ENCODE measurements around the gene CMC2. TPM values are rescaled to one million over a fixed set of nuclear protein-coding genes. Genes with fewer than 3 reads are reported as not detected.
A peak's percentile ranks its signal among the peaks of the same experiment; 100 is the strongest.

Gene CMC2
- polyA plus RNA-seq, 3 donors: 65.0 to 70.5 (median 65.1) TPM

GRCh38 chr16:81004646-81005353 is 1.9 kb downstream of the CMC2 start:
- peak; percentile 73 for DNase-seq

- DNase-seq: no peak
Observed at GRCh38 chr16:81003610-81004460, 2.9 kb downstream of the CMC2 start.

DNA sequence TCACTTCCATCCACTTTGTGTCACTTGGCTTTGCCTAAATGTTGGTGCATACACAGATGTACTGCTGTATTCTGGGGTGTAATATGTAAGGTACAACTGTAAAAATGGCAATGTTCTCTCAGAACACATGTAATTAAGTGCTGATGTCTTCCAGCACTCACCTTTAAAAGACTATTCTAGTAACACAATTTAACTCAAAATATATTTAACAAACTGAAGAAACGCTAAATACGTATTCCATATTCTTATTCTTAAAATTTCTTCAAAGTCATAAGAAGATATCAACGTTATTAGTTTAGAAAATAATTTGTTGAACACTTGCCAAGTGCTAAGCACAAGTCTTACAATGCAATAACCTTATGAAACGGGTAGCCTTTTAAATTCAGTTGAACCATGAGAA is 3.6 kb downstream of the CMC2 start:
- DNase-seq: no peak

- DNase-seq: peak; percentile 2
Observed at GRCh38 chr16:81001330-81001729, 5.4 kb downstream of the CMC2 start.

DNA sequence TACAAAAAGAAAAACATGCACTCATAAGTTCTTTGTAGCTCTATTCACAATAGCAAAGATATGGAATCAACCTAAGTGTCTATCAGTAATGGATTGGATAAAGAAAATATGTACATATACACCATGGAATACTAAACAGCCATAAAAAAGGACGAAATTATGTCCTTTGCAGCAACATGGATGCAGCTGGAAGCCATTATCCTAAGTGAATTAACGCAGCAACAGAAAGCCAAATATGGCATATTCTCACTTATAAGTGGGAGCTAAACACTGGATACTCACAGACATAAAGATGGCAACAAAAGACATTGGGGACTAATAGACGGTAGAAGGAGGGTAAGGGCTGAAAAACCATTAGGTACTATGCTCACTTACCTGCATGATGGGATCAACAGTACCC is 5.8 kb downstream of the CMC2 start:
- no peak for DNase-seq

- DNase-seq: no peak
Observed at GRCh38 chr16:80997964-80998620, 8.6 kb downstream of the CMC2 start.

GRCh38 chr16:80997139-80997798 is 9.4 kb downstream of the CMC2 start:
- DNase-seq: no peak

DNA sequence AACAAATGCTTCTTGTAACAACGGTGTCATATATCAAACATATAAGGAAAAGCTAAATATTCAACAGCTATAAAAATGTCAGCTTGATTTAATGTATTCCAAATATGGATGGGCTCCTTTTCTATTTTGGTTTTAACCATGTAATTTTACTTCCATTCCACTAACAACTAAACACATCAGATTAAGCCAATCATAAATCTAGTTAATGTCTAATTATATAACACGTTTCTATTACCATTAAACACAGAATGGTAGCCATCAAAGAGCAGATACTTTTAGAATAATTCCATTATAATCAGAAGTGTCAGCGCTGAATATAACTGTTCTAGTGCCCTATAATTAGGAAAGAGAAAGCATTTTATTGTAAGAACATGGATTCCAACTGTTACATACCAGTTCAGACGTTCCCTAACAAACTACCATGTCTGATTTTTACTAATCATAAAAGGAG is 10.0 kb downstream of the CMC2 start:
- DNase-seq: peak; percentile 65

- no peak for DNase-seq
Observed at GRCh38 chr16:80994451-80994850, 12.2 kb downstream of the CMC2 start.

DNA sequence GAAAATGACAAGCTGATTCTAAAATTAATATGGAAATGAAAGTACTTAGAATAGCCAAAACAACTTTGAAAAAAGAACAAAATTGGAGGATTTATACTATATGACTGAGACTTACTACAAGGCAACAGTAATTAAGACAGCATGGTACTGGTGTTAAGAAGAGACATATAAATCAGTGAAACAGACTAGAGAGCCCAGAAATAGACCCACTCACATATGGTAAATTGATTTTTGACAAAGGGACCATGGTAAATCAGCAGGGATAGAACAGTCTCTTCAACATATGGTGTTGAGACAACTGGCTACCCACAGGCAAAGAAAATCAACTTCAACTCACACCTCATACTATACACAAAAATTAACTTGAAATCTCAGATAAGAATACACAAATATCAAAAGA is 12.9 kb downstream of the CMC2 start:
- no peak for DNase-seq

DNA sequence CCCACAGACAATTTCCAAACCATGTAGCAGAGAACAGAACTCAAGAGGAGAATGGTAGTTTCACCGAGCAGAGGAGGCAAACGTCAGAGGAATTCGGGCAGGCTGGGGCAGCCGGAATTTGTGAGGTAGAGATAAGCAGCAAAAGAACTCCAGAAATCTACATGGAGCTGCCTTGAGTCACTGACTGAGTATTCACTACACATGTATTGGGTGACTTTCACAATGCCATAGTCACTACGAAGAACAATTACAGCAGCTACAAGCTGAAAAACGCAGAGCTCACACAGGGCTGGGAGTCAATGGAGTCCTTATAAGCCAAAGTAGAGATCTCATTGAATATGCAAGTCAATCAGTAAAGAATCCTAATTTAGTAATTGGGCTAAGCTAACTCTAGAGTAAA is 13.4 kb downstream of the CMC2 start:
- no peak for DNase-seq

GRCh38 chr16:80992676-80993293 is 13.9 kb downstream of the CMC2 start:
- DNase-seq: no peak

DNA sequence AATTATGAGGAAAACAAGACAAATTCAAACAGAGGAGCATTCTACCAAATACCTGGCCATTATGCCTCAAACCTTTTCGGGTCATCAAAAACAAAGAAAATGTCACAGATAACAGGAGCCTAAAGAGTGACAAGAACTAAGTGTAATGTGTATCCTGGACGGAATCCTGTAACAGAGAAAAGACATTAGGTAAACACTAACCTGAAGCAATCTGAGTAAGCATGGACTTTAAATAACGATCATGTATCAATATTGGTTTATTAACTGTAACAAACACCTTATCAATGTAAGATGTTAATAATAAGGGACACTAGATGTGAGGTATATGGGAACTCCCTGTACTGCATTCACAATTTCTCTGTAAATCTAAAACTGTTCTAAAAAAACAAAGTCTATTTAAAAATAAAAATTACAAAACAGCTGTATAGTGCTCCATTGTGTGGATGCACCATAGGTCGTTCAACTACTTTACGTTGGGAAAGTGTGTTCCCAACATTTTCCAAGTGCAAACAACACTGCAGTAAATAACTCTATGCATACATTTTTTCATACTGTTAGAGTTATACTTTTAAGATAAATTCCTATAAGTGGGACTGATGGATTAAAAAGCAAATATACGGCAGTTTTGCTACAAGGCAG is 14.8 kb downstream of the CMC2 start:
- DNase-seq: no peak

GRCh38 chr16:80990978-80991377 is 15.7 kb downstream of the CMC2 start:
- DNase-seq: no peak

DNA sequence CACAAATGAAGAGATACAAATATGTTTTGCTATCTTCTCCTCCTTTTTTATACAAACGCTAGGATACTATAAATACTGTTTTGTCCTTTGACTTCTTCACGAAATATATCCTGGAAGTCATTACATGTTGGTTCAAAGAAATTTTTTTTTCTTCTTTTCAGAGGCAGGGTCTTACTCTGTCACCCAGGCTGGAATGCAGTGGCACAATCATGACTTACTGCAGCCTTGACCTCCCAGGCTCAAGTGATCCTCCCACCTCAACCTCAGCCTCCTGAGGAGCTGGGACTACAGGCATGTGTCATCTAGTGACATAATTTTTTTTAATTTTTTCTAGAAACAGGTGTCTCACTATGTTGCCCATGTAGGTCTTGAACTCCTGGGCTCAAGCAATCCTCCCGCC is 16.1 kb downstream of the CMC2 start:
- no peak for DNase-seq

DNA sequence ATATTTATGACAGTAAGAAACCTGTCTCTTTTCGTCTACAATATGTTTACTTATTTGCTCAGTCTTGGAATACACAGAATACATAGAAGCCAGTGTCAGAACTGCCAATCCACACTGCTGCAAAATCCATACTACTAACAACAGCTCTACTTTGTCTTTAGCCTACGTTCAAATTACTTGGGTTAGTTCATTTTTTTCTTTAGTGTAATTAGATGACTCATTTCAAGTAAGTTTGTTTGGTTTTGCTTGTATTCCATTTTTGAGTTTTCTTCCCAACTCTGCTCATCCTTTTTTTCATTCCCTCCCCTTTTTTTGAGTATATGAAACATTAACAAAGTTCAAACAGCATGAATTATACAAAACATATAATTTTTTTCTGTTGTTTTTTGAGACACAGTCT is 16.9 kb downstream of the CMC2 start:
- DNase-seq: no peak

GRCh38 chr16:80988756-80989155 is 17.9 kb downstream of the CMC2 start:
- no peak for DNase-seq

DNA sequence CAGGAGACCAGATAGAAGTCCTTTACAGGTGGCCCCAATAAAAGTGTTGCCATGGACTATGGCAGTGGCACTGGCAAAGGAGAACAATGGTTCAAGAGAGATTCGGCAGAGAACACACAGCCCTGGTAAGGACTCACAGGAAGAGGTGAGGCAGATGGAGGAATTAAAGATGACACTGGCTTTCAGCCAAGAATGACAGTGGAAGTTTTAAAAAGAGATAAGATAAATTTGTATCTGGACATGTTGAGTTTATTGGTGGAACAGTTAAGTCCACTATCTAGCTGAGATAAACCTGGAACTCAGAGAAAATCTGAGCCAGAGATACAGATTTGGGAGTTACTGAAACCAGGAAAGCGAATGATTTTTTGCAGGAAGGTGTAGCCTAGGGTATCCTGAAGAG is 20.1 kb downstream of the CMC2 start:
- DNase-seq: no peak

- no peak for DNase-seq
Observed at GRCh38 chr16:80985611-80986010, 21.1 kb downstream of the CMC2 start.

DNA sequence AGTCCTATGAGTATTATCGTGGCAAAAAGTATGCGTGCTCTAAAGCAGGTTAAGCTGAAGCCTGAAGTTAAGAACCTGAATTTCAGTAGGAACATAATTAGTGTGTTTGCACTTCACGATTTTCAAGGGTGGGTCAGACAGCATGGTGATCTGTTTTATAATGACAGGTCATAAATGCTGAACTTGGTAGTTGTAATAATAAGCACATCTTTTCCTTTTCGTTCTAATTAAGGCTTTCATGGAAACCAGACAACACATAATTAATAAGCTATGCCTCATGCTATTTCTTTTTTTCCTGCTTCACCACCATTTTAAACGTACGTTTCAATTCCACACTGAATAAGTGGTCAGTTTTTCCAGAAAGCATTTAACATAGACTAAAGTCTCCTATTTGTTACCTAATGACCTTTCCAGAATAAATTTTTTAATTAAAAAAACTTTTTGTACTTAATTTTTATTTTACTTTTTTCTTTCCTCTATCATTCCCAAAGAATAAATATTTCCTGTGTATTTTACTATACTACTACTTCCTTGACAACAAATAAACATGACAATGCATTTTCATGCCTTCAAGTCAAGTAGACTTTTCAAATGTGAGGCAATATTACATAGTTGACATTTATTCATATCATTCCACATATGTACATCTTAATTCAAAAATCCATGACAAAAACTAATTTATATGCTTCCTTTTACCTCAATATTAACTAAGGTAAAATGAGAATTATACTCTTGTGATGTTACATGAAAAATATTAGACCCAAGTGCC is 22.4 kb downstream of the CMC2 start:
- no peak for DNase-seq

Data from renal pelvis (tissue), 4 donors.